OCI-LY7 (cell line): Measurements from ENCODE around the gene TAF12.

Experiments
- CTCF ChIP-seq: fragments of 200-600 bp; sonication (generic); conservative IDR thresholded peaks from 2 replicates; pipeline ENCODE4 v1.5.1; 2014; ENCODE audit warnings: mild to moderate bottlenecking, antibody characterized with exemption, low read length, moderate library complexity, mixed read lengths
- EZH2phosphoT487 ChIP-seq: fragments of 200-600 bp; sonication (generic); IDR thresholded peaks from 2 replicates; pipeline ENCODE4 v1.6.1; 2018; ENCODE audit warnings: low read depth, borderline replicate concordance, mild to moderate bottlenecking, mixed run types, antibody characterized with exemption, low read length, moderate library complexity, mixed read lengths

- TF ChIP-seq CTCF (no peak), EZH2phosphoT487 (no peak)
These were observed 40.0 kb upstream of the TAF12 start for GRCh38 chr1:28682840-28683239.
